Retina (tissue), 1 donor: Measurements from ENCODE around the gene PIAS4.

ENCODE experiments used
- DNase-seq: peaks from one replicate; pipeline ENCODE4 v3.0.0-alpha.2; 2016

PIAS4 gene

DNA sequence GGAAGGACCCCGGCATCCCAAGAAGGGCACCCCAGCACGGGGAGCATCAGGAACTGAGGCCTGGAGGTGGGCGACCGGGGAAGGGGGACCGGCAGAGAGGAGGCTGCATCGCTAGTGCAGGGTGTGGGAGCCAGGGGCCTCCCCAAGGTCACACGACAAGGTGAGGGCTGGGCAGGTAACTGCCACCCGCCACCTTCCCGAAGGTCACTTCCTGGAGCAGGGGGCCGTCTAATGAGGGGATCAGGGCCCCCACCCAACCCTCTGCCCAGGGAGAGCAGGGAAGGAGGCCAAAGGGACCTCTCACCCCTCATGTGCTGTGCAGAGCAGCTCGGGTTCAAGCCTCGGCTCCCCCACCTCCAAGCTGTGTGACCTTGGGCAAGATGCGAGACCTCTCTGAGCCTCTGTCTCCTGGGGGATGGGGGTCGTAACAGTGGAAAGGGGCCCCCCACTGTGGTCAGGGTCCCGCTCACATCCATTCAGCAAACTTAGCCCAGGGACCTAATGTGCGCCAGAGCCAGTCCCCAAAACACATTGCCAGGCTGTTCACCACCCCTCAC is 53.2 kb downstream of the PIAS4 start:
- DNase-seq: no peak

DNA sequence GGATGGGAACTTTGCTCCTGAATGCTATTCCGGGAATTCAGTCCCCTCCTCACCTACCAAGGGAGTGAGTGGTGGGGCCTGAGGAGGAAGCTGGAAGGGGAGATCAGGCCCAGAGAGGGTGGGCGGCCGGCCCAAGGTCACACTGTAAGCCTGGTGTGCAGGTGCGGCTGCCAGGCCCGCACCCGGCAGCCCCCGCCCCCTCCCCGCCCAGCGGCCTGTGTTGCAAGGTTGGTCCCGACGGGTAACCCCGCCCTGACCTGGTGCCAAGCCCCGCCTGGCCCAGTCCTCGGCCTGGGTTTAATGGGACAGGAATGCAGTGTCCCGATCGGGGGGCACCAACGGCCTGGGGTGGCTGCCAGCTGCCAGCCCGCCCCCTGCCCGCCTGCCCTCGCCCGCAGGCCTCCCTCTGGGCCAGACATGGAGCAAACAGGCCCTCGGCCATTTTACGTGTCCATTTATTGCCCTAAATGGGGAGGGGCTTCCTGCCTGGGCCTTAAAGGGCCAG is 53.7 kb downstream of the PIAS4 start:
- no peak for DNase-seq

DNA sequence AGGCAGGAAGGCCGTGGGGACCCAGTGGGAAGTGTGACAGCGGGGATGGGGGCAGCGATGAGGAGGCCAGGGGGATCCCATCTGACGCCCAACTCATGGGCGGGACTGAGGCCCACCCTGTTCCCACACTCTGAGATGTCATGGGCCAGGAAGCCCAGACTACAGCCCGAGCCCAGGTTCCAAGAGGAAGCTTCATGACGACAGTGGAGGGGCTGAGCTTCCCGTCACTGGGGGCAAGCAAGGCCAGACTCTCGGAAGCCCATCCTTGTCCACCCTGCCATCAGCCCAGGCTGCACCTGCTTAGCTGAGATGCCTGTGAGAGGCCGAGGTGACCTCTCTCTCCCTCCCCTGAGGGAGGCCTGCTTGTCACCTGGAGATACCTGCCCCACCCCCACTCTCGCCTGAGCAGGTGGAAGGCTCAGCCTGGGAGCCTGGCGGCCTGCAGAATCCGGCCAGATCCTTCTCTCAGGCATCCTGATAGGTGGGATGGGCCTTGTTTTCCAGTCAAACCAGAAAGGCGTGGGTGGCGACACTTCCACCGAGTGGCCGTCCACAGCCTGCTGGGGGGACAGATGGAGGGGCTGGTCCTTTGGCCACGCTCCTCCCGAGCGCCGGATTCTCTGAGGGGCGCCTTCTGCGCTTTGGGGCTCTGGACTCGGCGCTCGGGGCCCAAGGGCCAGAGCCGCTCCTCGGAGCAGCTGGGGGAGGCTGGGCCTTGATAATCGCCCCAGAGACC is 54.3 kb downstream of the PIAS4 start:
- DNase-seq: no peak

DNA sequence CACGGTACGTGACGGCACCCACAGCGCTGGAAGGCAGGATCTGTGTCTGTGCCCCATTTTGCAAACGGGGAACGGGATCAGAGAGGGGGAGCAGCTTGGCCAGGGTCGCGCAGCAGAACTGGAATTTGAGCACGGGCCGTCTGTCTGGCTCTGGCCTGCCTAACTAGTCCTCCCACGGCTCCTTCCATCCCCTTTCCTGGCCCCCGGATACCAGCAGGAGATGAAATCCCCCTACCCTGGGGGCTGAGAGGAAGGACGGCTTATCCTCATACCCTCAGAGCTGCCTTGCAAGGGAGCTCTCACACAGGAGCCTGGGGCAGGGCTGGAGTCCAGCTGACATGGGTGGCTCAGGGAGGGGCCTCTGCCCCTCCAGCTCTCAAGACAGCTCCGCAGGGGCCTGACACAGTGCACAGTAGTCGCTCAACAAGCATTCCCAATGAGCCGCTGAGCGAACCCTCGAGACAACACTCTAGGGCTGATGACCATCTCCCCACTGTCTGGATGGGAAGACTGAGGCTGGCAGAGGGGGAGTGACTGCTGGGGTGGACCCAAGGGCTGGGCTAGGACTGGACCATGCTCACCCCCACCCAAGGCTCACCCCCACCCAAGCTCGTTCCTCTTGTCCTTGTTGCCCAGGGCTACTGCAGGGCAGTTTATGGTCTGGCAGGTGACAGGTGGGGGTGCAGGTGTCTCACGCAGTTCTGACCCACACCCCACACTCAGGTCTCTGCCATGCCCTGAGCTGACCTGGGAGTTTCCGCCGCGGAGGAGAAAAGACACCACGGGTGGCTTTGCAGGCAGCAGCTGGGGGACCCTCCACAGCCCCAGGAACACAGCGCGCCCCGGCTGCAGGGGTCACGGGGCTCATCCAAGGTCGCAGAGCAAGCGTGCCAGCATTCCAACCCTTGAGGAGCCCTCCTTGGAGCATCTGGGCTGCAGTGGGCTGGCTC is 55.2 kb downstream of the PIAS4 start:
- DNase-seq: no peak

DNA sequence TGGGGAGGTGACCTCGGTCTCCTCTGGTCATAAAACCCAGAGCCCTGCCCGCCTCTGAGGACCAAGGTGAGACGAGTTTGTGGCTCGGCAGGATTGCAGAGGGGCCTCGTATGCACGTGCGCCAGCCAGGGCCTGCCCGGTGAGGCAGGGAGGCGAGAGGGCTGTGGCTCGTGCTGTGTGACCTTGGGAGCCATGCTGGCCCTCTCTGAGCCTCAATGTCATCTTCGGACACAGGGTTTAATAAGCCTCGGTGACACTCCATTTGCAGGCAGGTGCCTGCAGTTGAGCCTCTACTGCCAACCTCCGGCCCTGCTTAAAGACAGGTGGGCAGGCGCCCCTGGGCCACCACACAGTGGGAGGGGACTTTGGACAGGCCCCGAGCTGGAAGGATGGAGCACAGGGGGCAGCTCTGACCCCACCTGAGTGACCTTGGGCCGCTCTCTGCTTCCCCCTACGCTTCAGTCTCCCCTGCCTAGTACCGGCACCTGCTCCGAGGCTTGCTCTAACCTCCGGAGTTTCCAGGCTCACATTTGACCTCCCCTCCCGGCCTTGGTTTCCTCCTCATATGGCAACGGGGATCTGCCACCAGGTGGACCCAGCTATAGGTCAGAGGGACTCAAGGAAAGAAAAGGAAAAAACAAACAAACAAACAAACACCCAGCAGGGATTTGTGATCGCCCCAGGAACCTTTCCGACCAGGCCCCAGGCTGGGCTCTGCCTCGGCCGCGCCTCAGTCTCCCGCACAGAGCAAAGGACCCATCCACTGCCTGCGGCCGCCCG is 56.0 kb downstream of the PIAS4 start:
- peak; percentile 38 for DNase-seq

DNA sequence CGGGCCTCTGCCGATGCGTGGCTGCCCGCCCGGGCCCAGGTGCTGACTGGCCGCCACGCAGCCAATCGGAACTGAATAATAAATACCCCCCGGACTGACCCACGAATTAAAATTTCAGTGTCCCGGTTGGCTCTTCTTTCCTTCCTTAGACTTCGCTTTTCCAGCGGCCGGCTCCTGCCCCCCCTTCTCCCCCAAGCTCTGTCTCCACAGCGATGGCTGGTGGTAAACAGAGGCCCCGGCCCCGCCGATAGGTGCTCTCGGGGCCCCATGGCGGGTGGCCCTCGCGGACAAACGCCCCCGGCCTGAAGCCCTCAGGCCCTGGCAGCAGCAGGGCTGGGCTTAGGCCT is 56.6 kb downstream of the PIAS4 start:
- peak; percentile 48 for DNase-seq

DNA sequence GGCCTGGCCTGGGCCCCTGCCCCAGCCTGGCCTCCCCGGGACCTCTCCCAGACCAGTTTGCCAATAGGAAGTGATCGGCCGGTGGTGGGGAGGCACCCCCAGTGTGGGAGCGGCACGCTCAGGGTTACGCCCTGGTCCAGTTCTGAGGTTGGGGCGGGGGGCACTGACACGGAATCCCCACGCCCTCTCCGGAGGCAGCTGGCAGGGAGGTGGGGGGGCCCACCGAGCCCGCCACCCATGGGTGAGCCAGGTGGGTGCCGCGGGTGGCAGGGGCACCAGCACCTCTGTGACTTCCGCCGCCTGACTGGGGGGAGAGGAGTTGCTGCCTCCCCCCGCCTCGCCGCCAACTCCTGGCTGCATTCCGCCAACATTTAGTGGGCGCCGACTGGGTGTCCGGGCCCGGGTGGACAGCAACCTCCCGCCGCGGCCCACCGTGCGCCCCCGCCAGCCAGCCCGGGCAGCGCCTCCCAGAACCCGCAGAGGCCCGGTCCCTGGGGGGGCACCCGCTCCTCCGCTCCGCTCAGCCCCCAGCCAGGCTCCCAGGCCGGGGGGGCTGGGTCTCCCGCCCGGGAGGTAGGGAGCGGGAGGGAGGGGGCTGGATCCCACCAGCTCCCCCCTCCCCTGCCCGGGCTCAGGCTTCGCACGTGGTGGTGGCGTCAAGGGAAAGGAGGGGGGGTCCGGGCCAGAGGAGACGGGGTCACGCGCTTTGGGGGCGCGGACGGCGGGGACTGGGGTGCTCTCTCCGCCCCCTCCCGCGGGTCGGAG is 57.1 kb downstream of the PIAS4 start:
- peak; percentile 38 for DNase-seq

DNA sequence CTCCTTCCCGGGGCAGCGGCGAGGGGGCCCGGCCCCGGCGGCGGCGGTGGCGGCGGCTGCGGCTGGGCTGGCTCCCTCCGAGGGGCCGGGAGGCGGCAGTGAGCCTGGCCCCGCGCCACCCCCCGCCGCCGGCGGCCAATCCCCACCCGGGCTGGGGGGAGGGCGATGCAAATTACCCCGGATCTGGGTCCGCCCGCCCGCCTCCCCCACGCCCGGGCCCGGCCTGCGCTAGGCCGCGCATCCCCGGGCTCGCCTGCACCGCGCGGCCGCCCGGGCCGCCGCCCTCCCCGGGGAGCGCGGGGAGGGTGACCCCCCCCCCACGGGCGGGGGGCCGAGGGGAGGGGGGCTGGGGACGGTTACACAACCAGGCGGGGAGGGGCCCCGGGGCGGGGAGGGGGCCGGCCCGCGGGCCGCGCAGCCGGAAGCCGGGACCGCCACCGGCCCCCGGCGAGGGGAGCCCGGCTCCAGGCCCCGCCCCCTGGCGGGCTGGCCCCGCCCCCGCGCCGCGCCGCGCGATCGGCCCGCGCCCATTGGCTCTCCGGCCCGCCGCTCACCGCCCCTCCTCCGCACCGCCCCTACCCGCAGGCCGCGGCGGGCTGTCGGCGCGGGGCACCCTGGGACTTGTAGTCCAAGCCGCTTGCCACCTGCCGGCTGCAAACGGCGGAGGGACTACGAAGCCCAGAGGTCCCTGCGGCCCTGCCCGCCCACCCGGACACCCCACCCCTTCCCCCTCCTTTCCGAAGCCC is 58.1 kb downstream of the PIAS4 start:
- DNase-seq: peak; percentile 89

DNA sequence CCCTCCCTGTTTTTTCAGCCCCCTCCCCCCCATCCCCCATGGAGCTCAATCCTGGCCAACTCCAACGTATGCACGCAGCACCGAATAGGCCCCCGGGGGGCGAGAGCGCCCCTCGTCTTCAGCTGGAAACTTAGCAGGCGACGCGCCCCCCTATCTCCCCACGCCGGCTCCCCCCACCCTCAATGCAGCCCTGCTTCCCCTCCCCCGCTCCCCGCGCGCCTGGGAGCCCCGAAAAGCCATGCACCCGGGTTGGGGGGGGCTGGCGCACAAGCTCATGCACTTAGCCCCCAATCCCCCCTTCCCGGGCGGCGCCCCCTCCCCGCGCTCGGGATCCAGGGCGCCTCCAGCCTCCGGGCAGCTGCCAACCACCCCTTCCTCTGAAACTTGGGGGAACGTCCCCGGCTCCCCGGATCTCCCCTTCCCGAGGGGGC is 58.7 kb downstream of the PIAS4 start:
- DNase-seq: no peak

DNA sequence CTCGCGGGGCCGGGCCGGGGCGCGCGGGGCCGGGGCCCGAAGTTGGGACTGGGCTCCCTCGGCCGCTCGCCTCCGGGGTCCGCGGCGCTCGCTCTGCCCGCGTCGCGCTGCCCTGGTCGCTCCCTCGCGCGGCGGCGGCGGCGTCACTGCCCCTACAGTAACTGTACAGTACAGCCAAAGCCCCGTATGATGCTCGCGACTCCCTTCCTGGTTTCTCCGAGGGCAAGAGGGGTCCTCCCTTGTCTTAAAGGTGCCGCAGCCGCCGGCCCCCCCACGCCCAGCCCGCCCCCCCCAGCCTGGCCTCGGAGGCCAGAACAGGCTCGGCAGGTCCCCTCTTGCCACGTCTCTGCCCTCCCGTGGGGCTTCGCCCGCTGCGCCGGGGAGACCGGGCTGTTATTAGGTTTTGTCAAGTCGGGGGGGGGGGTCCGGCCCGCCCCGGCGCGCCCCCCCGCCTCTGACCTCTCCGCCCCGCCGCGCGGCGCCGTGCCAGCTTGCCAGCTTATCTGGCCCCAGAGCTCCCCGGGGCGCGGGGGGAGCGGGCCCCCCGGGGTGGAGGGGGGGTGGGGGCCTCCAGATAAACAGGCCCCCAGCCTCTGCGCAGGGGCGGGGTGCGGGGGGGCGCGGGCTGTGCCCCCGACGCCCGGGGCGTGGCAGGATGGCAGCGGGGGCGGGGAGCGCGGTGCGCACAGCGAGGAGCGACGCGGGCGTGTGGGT is 59.3 kb downstream of the PIAS4 start, which contains the start of gene ZBTB7A:
ZBTB7A (minus strand) TSS at position 218 of the 714 bp plus-strand sequence. CDS start 11,667 bp downstream, outside the sequence.
- DNase-seq: peak; percentile 65

DNA sequence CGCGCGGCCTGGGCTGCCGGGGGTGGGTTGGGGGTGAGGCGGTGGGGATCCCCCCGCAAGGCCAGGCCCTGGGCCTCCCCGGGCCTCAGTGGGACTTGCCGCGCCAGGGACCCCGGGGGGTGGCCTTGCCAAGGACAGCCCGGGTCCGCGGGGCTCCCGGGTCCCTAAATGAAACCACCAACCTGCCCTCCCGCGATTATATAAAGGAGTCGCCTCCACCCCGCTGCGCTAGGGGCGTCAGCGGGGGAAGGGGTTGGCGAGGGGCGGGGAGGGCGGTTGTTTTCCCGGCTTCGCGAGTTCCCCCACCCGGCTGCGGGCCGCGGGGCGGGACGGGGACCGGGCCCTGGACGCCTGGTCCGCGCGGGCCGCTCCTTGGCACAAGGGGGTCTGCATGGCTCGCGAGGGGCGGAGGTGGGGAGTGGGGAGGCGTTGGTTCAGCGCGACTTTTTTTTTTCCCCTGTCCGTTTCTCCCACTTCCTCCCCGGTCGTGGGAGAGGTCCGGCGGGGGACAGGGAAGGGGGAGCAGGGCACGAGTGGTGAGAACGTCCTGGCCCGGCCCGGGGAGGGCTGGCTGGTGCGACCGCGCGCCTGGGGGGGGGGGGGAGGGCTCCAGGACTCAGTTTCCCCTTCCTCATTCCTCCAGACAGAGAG is 60.0 kb downstream of the PIAS4 start:
- DNase-seq: peak; percentile 51

DNA sequence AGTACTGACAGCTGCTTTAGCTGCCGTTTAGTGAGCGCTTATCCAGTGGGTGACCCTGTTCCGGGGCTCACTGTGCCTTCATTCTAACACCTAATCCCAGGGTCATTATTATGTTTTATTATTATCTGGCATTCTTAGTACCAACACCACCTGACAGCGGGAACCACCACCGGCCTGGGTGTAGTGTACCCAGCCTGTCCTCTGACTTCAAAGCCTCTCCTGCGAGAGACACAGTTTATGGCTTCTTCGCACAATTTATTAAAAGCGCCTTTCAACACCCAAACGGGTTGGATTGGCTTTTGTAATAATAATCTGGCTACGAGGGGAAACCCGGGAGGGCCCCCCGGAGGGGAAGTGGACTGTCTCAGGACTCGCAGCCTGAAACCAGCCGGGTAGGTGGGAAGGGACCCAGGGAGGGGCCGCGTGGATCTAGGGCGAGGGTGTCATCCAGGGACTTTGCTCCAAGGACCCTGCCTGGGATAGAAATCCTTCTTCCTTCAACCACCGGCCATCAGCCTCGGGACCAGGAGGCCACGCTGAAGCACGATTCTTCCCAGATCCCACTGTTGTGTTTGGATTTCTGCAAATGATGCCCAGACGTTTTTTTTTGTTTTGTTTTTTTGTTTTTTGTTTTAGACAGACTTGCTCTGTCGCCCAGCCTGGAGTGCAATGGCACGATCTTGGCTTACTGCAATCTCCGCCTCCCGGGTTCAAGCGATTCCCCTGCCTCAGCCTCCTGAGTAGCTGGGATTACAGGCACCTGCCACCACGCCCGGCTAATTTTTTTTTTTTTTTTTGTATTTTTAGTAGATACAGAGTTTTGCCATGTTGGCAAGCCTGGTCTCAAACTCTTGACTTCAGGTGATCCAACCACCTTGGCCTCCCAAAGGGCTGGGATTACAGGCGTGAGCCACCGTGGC is 60.8 kb downstream of the PIAS4 start:
- DNase-seq: peak; percentile 52

DNA sequence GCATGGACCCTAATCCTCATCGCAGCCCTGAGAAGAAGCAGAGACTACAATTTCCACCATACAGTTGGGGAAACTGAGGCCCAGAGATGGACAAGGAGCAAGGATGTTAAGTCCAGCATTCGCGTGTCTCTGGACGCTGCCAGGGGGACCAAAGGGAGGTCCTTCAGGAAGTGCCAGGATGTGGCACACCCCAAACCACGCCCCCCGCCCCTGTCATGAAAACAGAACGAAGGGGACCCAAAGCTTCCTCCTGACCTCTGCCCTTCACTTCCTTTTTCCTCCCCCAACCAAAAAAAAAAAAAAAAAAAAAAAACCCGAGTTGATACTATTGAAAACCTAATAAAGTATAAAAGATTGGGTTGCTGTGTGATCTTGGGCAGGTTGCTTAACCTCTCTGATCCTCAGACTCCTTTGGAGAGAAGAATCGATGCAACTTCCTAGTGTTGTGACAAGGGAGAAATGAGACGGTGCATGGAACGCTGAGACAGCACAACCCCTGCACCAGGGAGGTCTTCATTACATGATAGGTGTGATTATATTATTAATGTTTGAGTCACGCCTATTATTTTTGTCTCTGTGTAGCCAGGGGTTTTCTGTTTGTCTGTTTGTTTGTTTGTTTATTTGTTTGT is 61.9 kb downstream of the PIAS4 start:
- no peak for DNase-seq

DNA sequence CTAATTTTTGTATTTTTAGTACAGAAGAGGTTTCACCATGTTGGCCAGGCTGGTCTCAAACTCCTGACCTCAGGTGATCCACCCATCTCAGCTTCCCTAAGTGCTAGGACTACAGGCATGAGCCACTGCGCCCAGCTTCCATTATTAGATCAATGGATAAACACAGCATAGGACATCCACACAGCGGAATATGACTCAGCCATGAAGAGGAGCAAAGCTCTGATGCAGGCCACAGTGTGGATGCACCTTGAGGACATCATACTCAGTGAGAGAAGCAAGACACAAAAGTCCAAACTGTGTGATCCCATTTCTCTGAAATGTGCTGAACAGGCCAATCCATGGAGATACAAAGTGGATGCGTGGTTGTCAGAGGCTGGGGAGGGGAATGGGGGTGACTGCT is 64.1 kb downstream of the PIAS4 start:
- DNase-seq: no peak

DNA sequence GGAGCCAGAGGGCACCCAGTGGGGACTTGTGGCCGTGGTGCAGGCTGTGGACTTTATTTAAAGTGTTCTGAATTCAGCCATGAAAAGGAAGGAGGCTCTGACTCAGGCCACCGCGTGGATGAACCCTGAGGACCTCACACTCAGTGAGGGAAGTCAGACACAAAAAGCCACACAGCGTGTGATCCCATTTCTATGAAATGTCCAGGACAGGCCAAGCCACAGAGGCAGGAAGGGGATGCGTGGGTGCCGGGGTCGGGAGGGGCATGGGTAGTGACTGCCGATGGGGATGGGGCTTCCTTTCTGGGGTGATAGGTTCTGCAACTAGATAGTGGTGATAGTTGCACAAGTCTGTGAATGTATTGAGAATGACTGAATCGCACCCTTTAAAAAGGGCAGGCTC is 67.8 kb downstream of the PIAS4 start:
- no peak for DNase-seq

DNA sequence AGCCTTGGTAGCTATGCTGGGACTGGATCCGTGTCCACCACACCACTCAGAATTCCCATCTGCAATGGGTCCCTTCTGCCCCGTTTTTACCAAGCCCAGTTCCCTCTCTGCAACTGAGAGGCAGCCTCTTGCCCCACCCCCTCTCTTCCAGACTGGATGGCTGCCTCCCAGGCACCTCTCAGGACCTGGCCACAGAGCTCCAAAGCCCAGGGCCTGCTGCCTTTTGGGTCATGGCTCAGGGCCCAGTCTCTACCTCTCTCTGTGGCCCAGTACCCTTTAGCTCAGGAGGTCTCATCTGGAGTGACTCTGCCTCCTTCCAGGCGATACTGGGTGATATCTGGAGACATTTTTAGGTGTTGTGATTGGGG is 69.5 kb downstream of the PIAS4 start:
- DNase-seq: no peak

DNA sequence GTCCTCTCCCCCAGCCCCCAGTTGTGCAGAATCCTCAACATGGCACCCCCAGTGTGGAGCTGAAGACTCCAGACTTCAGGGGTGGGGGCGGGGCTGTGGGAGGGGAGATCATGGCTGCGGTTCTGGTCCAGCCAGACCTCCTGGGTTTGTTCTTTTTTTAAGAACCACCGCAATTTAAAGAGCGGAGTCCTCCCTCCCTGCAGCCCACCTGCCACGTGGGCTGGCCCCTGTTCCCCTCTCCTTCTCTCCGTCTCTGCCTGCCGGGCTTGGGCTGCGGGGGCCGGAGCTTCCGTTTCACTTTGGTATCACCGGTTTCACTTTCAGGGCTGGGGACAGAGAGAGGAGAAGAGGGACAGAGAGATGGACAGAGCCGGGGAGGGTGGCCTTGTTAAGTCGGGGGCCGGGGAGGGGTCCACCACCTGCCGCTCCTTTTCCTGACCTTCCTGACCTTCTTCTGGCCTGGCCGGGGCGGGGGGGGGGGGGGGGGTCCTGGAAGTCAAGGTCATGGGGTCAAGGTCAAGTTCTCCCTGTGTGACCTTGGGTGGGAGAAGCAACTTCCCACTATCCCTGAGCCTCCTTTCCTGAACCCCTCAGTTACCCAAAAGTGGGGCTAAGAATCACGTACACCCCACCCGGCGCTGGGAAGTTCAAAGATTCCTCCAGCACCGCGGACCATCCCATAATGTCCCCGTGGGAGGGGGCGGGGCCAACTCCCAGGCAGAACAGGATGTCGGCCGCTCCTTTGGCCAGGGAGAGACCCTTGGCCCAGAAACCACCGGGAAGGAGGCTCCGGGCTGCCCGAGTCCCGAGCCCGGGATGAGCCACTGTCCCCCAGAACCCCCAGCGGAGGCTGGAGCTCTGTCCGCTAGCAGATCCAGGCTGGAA is 70.5 kb downstream of the PIAS4 start:
- DNase-seq: no peak
